ENCODE measurements around the gene RGS12.

Gene RGS12

GRCh38 chr4:3284734-3285557, 7.9 kb upstream of the RGS12 start:
- DNase-seq, result no peak

DNA sequence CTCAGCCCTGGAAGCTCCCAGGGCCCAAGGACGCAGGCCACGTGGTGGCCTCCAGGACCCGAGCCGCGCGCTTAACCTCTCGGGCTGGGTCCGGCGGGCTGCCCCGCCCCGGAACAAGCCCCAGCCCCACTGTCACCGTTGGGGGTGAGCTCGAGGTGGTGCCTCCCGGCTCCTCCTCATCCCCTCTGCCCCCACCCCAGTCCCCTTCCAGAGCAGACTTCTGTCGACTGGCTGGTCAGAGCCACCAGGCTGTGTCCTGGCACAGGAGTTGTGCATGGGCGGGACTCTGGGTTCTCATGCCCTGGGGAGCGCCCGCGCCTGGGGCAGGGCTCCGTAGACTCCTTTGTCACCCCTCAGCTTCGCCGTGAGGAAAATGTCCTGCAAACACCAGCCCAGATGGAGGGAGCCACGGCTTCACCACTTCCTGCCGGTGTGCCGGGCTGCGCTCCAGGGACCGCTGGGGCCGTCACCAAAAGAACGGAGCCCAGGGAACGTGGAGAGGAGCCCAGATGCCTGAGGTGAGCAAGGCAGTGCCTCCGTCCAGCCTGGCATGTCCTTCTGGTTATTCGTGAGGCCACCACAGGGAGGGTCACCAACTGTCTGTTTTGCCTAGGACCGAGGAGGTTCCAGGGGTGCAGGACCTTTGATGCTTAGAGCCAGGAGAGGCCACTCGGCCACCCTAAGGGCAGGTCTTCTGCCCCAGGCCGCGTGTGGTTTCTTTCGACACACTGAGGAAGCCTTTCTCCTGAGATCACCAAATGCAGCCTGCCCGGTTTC, 7.1 kb upstream of the RGS12 start:
- DNase-seq, result no peak

- no peak for DNase-seq
Observed at GRCh38 chr4:3286335-3287175, 6.3 kb upstream of the RGS12 start.

GRCh38 chr4:3287271-3287971, 5.4 kb upstream of the RGS12 start:
- no peak for DNase-seq

GRCh38 chr4:3287972-3288570, 4.8 kb upstream of the RGS12 start:
- DNase-seq, result no peak

DNA sequence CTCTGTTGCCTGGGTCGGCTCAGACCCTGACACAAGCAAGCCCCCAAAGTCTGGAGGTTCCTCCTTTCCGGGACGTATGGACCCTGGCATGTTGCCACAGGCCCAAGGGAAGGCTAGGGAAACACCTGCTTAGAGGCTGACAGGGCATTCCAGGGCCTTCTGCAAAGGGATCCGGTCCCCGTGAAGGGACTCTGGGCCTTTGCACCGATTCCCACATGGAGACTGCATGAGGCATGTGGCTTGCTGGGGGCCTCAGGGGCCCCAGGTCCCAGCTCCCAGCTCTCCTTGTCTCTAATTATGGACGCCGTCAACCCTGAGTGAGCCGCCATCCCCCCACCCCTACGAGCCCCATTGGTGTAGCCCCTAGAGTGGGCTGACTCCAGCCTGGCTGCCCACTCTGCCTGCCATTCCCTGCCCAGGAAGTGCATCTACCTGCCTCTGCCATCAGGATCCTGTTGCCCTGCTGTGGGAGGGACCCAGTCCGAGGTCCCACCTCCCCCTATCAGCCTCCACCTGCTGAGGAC, 4.2 kb upstream of the RGS12 start:
- DNase-seq, result no peak

DNA sequence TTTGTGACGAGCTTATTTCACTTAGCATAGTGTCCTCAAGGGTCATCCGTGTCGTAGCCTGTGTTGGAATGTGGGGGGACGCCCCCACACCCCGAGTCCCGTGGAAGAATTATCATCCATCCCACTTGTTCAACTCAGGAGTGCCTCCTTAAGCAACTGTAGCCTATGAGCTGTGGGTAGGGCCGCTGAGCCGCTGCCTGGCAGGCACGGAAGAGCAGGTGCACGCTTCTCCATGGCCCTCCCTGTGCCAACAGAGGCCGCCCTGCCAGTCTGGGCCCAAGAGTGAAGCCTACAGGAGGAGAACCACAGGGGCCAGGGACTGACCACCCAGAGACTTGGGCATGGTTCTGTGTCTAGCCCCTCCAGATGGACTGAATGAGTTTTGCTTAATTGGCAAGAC, 2.3 kb upstream of the RGS12 start:
- peak; percentile 55 for DNase-seq

GRCh38 chr4:3290889-3291321, 1.9 kb upstream of the RGS12 start:
- no peak for DNase-seq

DNA sequence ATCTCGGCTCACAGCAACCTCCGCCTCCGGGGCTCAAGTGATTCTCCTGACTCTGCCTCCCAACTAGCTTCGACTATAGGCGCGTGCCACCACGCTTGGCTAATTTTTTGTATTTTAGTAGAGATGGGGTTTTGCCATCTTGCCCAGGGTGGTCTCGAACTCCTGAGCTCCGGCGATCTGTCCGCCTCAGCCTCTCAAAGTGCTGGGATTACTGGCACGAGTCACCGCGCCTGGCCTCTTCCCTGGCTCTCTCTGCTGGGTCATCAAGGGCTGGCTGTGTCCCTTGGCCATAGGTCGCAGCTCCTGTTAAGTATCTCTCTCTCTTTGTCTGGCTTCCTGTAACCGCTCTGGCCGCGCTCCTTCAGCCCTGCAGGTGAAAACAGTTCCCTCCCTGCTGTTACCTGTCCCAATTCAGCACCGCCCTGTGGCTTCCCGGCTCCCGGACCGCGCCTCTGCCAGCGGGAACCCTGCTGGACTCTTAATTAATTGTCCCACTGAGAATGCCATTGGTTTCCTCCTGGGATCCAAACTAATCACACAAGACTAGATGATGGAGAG, 1.3 kb upstream of the RGS12 start:
- peak; percentile 74 for DNase-seq

- peak; percentile 74 for DNase-seq
Observed at GRCh38 chr4:3291969-3292570, 751 bp upstream of the RGS12 start.

DNA sequence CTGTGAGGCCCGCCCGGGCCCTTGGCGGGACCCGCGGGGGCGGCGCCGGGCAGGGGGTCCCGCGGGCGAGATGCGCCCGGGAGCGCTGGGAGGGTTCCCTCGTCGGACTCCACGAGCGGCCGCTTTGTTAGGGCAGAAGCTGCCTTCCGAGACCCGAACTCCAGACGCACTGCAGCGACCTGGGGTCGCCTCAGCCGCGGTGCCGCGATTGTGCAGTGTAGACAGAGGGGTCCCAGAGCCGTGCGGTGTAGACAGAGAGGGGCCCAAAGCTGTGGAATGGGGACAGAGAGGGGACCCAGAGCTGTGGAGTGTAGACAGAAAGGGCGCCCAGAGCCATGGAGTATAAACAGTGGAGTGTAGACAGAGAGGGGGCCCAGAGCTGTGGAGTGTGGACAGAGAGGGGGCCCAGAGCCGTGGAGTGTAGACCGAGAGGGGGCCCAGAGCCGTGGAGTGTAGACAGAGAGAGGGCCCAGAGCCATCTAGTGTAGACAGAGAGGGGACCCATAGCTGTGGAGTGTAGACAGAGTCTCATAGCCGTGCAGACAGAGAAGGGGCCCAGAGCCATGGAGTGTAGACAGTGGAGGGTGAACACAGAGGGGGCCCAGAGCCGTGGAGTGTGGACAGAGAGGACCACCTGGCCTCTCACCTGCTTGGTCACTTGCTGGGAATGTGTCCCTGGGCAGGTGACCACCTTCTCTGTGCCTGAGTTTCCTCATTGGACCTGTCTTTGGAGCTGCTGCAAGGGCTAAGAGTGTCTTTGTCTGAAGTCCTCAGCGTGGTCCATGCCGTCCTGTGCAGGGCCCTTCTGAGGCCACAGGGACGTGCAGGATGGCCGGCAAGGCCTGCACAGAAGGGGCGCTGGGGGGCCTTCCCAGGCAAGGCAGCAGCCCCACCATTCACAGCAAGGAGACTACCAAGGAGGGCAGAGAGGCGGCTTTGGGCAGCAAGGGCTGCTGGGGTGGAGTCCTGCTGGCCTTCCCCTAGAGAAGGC, 875 bp downstream of the RGS12 start:
- no peak for DNase-seq

GRCh38 chr4:3294401-3295241, 1.8 kb downstream of the RGS12 start:
- no peak for DNase-seq

- no peak for DNase-seq
Observed at GRCh38 chr4:3295837-3296624, 3.2 kb downstream of the RGS12 start.

- DNase-seq, result no peak
Observed at GRCh38 chr4:3296651-3297050, 3.8 kb downstream of the RGS12 start.

- no peak for DNase-seq
Observed at GRCh38 chr4:3297066-3297859, 4.4 kb downstream of the RGS12 start.

DNA sequence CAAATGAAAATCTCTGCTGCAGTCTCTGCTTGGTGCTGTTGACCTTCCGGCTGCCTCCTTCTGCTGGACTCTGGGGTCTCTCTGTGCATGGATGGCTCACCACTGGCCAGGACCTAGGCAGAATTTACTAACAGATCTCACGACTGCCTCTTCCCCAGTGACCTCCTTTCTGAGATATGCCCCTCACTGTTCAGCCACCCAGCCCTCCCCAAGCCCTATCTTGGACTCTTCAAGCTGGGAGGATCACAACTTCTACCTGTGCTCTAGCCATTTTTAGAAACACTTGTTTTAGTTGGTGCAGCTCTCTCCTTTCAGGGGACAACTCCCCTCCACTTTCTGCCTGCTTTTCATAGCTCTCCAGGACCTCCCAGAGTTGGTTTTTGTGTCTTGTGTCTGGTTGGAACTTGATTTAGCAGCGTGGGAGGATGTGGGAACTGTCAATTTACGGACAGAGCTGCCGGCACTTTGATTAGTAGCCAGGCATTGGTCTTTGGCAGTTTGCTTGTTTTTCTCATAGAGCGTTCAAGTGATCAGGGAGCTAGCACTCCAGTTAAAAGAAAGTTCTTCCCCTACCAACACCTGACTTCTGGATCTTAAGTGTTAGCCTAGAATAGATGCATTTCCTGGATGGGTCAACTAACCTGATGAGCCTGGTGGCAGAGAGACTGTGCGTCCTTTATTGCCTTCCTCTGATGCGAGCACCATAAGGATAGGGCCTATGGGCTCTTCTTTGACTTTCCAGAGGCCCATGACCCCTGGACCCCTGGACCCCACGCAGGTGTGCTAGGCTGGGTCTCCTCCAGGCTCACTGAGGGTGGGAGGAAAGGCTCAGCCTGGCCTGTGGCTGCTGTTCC, 6.5 kb downstream of the RGS12 start:
- no peak for DNase-seq
